Measurements from ENCODE around the gene CLIP1. TPM values are rescaled to one million over a fixed set of nuclear protein-coding genes. Genes with fewer than 3 reads are reported as not detected.

CLIP1 gene
- total RNA-seq, 2 experiments from 2014 or later = 11.2 to 25.6 TPM

GRCh38 chr12:122427403-122427802 lies 4.9 kb upstream of the CLIP1 start:
- Histone ChIP-seq H3K9me2 (ENCODE audit: insufficient read depth, low read length) (no peaks in the 10 kb centered on the region), H3K9me3 (ENCODE audit: low read length) (no peaks in the 10 kb centered on the region), H4K20me1 (ENCODE audit: insufficient read depth, low read length) (no peaks in the 10 kb centered on the region), H3K4me3 (ENCODE audit: low read depth, low read length, poor library complexity, severe bottlenecking) (no peak overlapping the region), H3K79me2 (ENCODE audit: insufficient read depth, low read depth, low read length) (no peaks in the 10 kb centered on the region), H3K4me2 (ENCODE audit: low read length) (no peak overlapping the region), H3K4me1 (ENCODE audit: insufficient read depth, low read length, poor library complexity, severe bottlenecking) (peaks cover 13% of the 10 kb centered on the region), H2AFZ (ENCODE audit: low read length) (no peak overlapping the region), H3K36me3 (ENCODE audit: insufficient read depth, low read length) (no peaks in the 10 kb centered on the region), H3K27ac (ENCODE audit: low read depth, low read length, poor library complexity, severe bottlenecking) (no peak overlapping the region)
- no TSS peak for BruUV-seq (replicated peaks)
- no peak for TF ChIP-seq EZH2phosphoT487 (IDR thresholded peaks at IDR 0.05; ENCODE audit: borderline replicate concordance, low read depth, low read length)
- TF ChIP-seq, protein P1, sequence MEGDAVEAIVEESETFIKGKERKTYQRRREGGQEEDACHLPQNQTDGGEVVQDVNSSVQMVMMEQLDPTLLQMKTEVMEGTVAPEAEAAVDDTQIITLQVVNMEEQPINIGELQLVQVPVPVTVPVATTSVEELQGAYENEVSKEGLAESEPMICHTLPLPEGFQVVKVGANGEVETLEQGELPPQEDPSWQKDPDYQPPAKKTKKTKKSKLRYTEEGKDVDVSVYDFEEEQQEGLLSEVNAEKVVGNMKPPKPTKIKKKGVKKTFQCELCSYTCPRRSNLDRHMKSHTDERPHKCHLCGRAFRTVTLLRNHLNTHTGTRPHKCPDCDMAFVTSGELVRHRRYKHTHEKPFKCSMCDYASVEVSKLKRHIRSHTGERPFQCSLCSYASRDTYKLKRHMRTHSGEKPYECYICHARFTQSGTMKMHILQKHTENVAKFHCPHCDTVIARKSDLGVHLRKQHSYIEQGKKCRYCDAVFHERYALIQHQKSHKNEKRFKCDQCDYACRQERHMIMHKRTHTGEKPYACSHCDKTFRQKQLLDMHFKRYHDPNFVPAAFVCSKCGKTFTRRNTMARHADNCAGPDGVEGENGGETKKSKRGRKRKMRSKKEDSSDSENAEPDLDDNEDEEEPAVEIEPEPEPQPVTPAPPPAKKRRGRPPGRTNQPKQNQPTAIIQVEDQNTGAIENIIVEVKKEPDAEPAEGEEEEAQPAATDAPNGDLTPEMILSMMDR (conservative IDR thresholded peaks at IDR 0.05; ENCODE audit: low read length) = no peak
- POLR2A ChIA-PET = no interaction called here
- intact Hi-C loops (cut with micrococcal nuclease; ENCODE audit: unreplicated experiment) = no loop called here
- CTCF ChIA-PET (ENCODE audit: unreplicated experiment) = no interaction called here
- no peak for DNase-seq (ENCODE audit: low spot score)

- H3K27ac ChIP-seq (ENCODE audit: low read depth, low read length, poor library complexity, severe bottlenecking) = peak overlapping the region; percentile 30
- H3K9me2 ChIP-seq (ENCODE audit: insufficient read depth, low read length) = no peaks in the 10 kb centered on the region
- peaks cover 27% of the 10 kb centered on the region for H3K4me1 ChIP-seq (ENCODE audit: insufficient read depth, low read length, poor library complexity, severe bottlenecking)
- peak overlapping the region; percentile 76 for H2AFZ ChIP-seq (ENCODE audit: low read length)
- peak overlapping the region; percentile 62 for H3K4me3 ChIP-seq (ENCODE audit: low read depth, low read length, poor library complexity, severe bottlenecking)
- BruUV-seq (replicated peaks) = no TSS peak
- no peak for TF ChIP-seq EZH2phosphoT487 (IDR thresholded peaks at IDR 0.05; ENCODE audit: borderline replicate concordance, low read depth, low read length)
- H3K4me2 ChIP-seq (ENCODE audit: low read length) = peak overlapping the region; percentile 85
- H3K79me2 ChIP-seq (ENCODE audit: insufficient read depth, low read depth, low read length) = peaks cover 16% of the 10 kb centered on the region; the same call in 1 of the 2 replicates
- H4K20me1 ChIP-seq (ENCODE audit: insufficient read depth, low read length) = no peaks in the 10 kb centered on the region
- POLR2A ChIA-PET = interaction anchor here (0.6 to 1.4 kb wide), 4 partner anchors 26 to 808 kb away, joined by 3 to 10 read pairs (median 6); no protein-coding TSS in a partner anchor
- H3K36me3 ChIP-seq (ENCODE audit: insufficient read depth, low read length) = no peaks in the 10 kb centered on the region
- no peaks in the 10 kb centered on the region for H3K9me3 ChIP-seq (ENCODE audit: low read length)
- peak; percentile 52 for DNase-seq (ENCODE audit: low spot score)
- intact Hi-C loops (cut with micrococcal nuclease; ENCODE audit: unreplicated experiment) = no loop called here
- CTCF ChIA-PET (ENCODE audit: unreplicated experiment) = interaction anchor here (0.6 kb wide), 1 partner anchor 175 kb away, joined by 3 read pairs; no protein-coding TSS in a partner anchor
These were observed 1.0 kb upstream of the CLIP1 start for GRCh38 chr12:122423258-122424165.

DNA sequence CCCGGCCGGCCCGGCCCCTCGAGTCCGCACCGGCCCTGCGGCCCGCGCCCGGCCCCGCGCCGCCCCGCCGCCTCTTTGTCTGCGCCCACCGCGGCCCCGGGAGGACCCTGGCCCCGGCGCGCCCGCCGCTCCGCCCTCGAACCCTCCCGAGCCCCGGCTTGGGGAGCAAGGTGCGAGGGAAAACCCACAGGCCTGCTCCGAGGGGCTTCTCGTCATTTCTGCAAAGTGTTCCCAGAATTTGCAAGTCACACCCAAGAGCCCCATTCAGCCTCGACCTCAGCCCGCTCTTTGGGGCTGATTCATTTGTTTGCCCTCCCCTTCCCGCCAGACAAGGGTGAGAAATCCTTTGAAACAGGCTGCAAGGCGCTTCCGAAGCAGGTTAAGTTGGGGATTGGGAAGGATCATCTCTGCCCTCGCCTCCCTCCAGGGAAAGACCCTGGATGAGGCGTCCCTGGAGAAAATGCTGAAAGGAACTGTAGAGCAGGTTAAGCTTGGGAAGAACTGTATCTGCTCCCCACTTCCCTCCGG lies 325 bp upstream of the CLIP1 start:
- peak; percentile 62 for DNase-seq (ENCODE audit: low spot score)
- ChIA-PET POLR2A (interaction anchor here (1.4 kb wide), 1 partner anchor 51 kb away, joined by 5 read pairs; no protein-coding TSS in a partner anchor), CTCF (ENCODE audit: unreplicated experiment) (no interaction called here)
- intact Hi-C loops (cut with micrococcal nuclease; ENCODE audit: unreplicated experiment) = no loop called here
- peak overlapping the region; percentile 30 for H3K27ac ChIP-seq (ENCODE audit: low read depth, low read length, poor library complexity, severe bottlenecking)
- H3K36me3 ChIP-seq (ENCODE audit: insufficient read depth, low read length) = no peaks in the 10 kb centered on the region
- H3K4me1 ChIP-seq (ENCODE audit: insufficient read depth, low read length, poor library complexity, severe bottlenecking) = peaks cover 27% of the 10 kb centered on the region
- peak overlapping the region; percentile 62 for H3K4me3 ChIP-seq (ENCODE audit: low read depth, low read length, poor library complexity, severe bottlenecking)
- no peaks in the 10 kb centered on the region for H4K20me1 ChIP-seq (ENCODE audit: insufficient read depth, low read length)
- TF ChIP-seq, protein P1 (conservative IDR thresholded peaks at IDR 0.05; ENCODE audit: low read length) = no peak
- H3K9me3 ChIP-seq (ENCODE audit: low read length) = no peaks in the 10 kb centered on the region
- H3K9me2 ChIP-seq (ENCODE audit: insufficient read depth, low read length) = no peaks in the 10 kb centered on the region
- BruUV-seq (replicated peaks) = no TSS peak
- peak overlapping the region; percentile 85 for H3K4me2 ChIP-seq (ENCODE audit: low read length)
- H2AFZ ChIP-seq (ENCODE audit: low read length) = peak overlapping the region; percentile 76
- H3K79me2 ChIP-seq (ENCODE audit: insufficient read depth, low read depth, low read length) = peaks cover 16% of the 10 kb centered on the region; the same call in 1 of the 2 replicates
